GM11168 (cell line): Measurements from ENCODE around the gene MAGOH.

Experiments
- in situ Hi-C: fragments of 300-500 bp; cut with MboI; formaldehyde crosslinking; loops from one replicate; pipeline ENCODE4 v1.12.0; 2022; ENCODE audit warnings: low sequenced_read_pairs; ENCODE audit not compliant: unreplicated experiment

MAGOH gene

GRCh38 chr1:53271446-53272090, 33.2 kb upstream of the MAGOH start:
- in situ Hi-C loops = no loop called here

- in situ Hi-C loops = no loop called here
These were observed 32.6 kb upstream of the MAGOH start for GRCh38 chr1:53270873-53271272.

- in situ Hi-C loops = no loop called here
These were observed 31.8 kb upstream of the MAGOH start for GRCh38 chr1:53270107-53270506.

- in situ Hi-C loops = no loop called here
These were observed 29.4 kb upstream of the MAGOH start for GRCh38 chr1:53267761-53268160.

GRCh38 chr1:53266038-53266437, 27.7 kb upstream of the MAGOH start:
- in situ Hi-C loops = no loop called here

- in situ Hi-C loops = no loop called here
These were observed 27.3 kb upstream of the MAGOH start for GRCh38 chr1:53265581-53265980.

- in situ Hi-C loops = no loop called here
These were observed 25.7 kb upstream of the MAGOH start for GRCh38 chr1:53264048-53264447.

- in situ Hi-C loops = no loop called here
These were observed 23.7 kb upstream of the MAGOH start for GRCh38 chr1:53262000-53262399.

- in situ Hi-C loops = no loop called here
These were observed 22.4 kb upstream of the MAGOH start for GRCh38 chr1:53260631-53261247.

GRCh38 chr1:53259932-53260331, 21.6 kb upstream of the MAGOH start:
- in situ Hi-C loops = no loop called here

- in situ Hi-C loops = no loop called here
These were observed 19.9 kb upstream of the MAGOH start for GRCh38 chr1:53258216-53258615.

- in situ Hi-C loops = no loop called here
These were observed 19.2 kb upstream of the MAGOH start for GRCh38 chr1:53257454-53258081.

GRCh38 chr1:53256511-53257453, 18.5 kb upstream of the MAGOH start:
- in situ Hi-C loops = no loop called here

GRCh38 chr1:53255031-53255430, 16.7 kb upstream of the MAGOH start:
- in situ Hi-C loops = no loop called here

GRCh38 chr1:53254011-53254640, 15.8 kb upstream of the MAGOH start:
- in situ Hi-C loops = no loop called here

GRCh38 chr1:53250325-53250724, 12.0 kb upstream of the MAGOH start:
- in situ Hi-C loops = no loop called here

GRCh38 chr1:53249706-53250105, 11.4 kb upstream of the MAGOH start:
- in situ Hi-C loops = loop anchor here (25.0 kb wide), 1 partner anchor 837 kb away; the partner anchor contains the start of genes ORC1 and PRPF38A

GRCh38 chr1:53246261-53247134, 8.2 kb upstream of the MAGOH start:
- in situ Hi-C loops = loop anchor here (25.0 kb wide), 1 partner anchor 834 kb away; the partner anchor contains the start of genes ORC1 and PRPF38A

GRCh38 chr1:53244141-53244540, 5.8 kb upstream of the MAGOH start:
- in situ Hi-C loops = loop anchor here (25.0 kb wide), 1 partner anchor 832 kb away; the partner anchor contains the start of genes ORC1 and PRPF38A
